Measurements from ENCODE around the gene PCBP2. TPM values are rescaled to one million over a fixed set of nuclear protein-coding genes. Genes with fewer than 3 reads are reported as not detected.

PCBP2 gene
- total and polyA plus RNA-seq, 12 donors: 255 to 1,158 (median 546) TPM

DNA sequence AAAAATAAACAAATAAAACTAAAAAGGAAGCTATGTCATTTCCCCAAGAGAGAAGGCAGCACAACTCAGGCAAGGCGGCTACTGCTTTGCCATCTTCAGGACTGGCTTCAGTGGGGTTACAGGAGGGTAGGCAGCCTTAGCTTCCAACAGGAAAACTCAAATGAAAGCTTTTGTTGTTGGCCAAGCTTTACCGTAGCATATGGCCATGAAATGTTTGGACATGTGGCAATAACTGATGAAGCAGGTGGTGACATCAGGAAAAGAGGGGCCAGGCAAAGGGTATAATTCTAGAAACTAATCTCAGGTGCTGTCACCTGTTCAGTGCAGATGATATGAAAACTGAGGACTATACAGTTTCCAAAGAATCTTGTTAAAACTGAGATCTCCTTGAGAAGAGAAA lies 78.2 kb downstream of the PCBP2 start:
- 77 to 88% (median 82%) methylated on average over 2 of the region's 2 CpGs for WGBS, 4 donors
- peak in 1 of 7 donors; percentile 11 for DNase-seq
- H3K27me3 ChIP-seq: no peaks in the 10 kb centered on the region
- TF ChIP-seq POLR2A (IDR thresholded peaks at IDR 0.05) (no peak), CTCF (IDR thresholded peaks at IDR 0.05) (no peak)
- H3K4me3 ChIP-seq: no peak overlapping the region
- no peaks in the 10 kb centered on the region for H3K4me1 ChIP-seq (replicated peaks in 1 of 2)
- H3K9me3 ChIP-seq (replicated peaks in 1 of 3): no peaks in the 10 kb centered on the region
- peaks cover 0 to 79% of the 10 kb centered on the region in 2 donors for H3K36me3 ChIP-seq (replicated peaks in 1 of 2)
- no peak overlapping the region for H3K27ac ChIP-seq
- intact Hi-C loops (cut with DNase I): no loop called here

Small RNA genes lying within 50 kb of the gene (small RNA-seq; reads per million reads assigned to genes)
- gene AC023509.3: 0 reads per million in 2 donors

Other genes with a start within 250 kb of the PCBP2 start
- 1 to 10 TPM in 8 of 9 donors, under 1 TPM in 1; 0.33 to 7.4 (median 4.0) TPM for gene ITGB7, start 244.9 kb upstream of the PCBP2 start, total RNA-seq
- gene ITGB7, start 244.9 kb upstream of the PCBP2 start, polyA plus RNA-seq: 1 to 10 TPM in 2 of 3 donors, under 1 TPM in 1; 0.95 to 4.0 (median 3.5) TPM
- gene RARG, start 219.9 kb upstream of the PCBP2 start, total RNA-seq: 10 to 100 TPM in 8 of 9 donors, 1 to 10 TPM in 1; 3.8 to 36.4 (median 23.9) TPM
- 10 to 100 TPM in 2 of 3 donors, 1 to 10 TPM in 1; 9.2 to 36.2 (median 25.8) TPM for gene RARG, start 219.9 kb upstream of the PCBP2 start, polyA plus RNA-seq
- 1 to 10 TPM in 6 of 9 donors, under 1 TPM in 3; 0.69 to 4.2 (median 1.4) TPM for gene ESPL1, start 183.8 kb upstream of the PCBP2 start, total RNA-seq
- under 1 TPM; 0.56 to 0.81 (median 0.79) TPM for gene ESPL1, start 183.8 kb upstream of the PCBP2 start, polyA plus RNA-seq
- gene PFDN5, start 156.6 kb upstream of the PCBP2 start, total RNA-seq: 100 to 1,000 TPM; 501 to 976 (median 694) TPM
- 1,000 to 10,000 TPM in 2 of 3 donors, 100 to 1,000 TPM in 1; 840 to 2,052 (median 2,012) TPM for gene PFDN5, start 156.6 kb upstream of the PCBP2 start, polyA plus RNA-seq
- gene MYG1, start 152.4 kb upstream of the PCBP2 start, total RNA-seq: 10 to 100 TPM; 56.8 to 94.9 (median 70.2) TPM
- 100 to 1,000 TPM in 2 of 3 donors, 10 to 100 TPM in 1; 45.9 to 240 (median 220) TPM for gene MYG1, start 152.4 kb upstream of the PCBP2 start, polyA plus RNA-seq
- gene AAAS, start 130.5 kb upstream of the PCBP2 start, total RNA-seq: 100 to 1,000 TPM in 2 of 9 donors, 10 to 100 TPM in 7; 50.1 to 108 (median 74.1) TPM
- gene AAAS, start 130.5 kb upstream of the PCBP2 start, polyA plus RNA-seq: 100 to 1,000 TPM in 2 of 3 donors, 10 to 100 TPM in 1; 59.2 to 210 (median 172) TPM
- gene SP7, start 115.7 kb upstream of the PCBP2 start, total RNA-seq: not detected
- under 1 TPM in 1 of 3 donors, not detected in 2; 0.03 TPM for gene SP7, start 115.7 kb upstream of the PCBP2 start, polyA plus RNA-seq
- gene SP1, start 71.9 kb upstream of the PCBP2 start, total RNA-seq: 10 to 100 TPM; 34.9 to 90.0 (median 56.3) TPM
- 10 to 100 TPM; 16.3 to 48.8 (median 18.3) TPM for gene SP1, start 71.9 kb upstream of the PCBP2 start, polyA plus RNA-seq
- gene AMHR2, start 28.2 kb upstream of the PCBP2 start, total RNA-seq: 100 to 1,000 TPM in 2 of 9 donors, 10 to 100 TPM in 7; 26.7 to 106 (median 79.8) TPM
- 10 to 100 TPM; 19.8 to 41.2 (median 26.6) TPM for gene AMHR2, start 28.2 kb upstream of the PCBP2 start, polyA plus RNA-seq
- gene PRR13, start 10.4 kb upstream of the PCBP2 start, total RNA-seq: 100 to 1,000 TPM in 7 of 9 donors, 10 to 100 TPM in 2; 68.2 to 233 (median 128) TPM
- gene PRR13, start 10.4 kb upstream of the PCBP2 start, polyA plus RNA-seq: 100 to 1,000 TPM; 127 to 407 (median 130) TPM
- gene MAP3K12, start 47.4 kb downstream of the PCBP2 start, total RNA-seq: 10 to 100 TPM in 7 of 9 donors, 1 to 10 TPM in 2; 7.5 to 25.4 (median 14.3) TPM
- 10 to 100 TPM in 2 of 3 donors, 1 to 10 TPM in 1; 6.9 to 85.1 (median 69.8) TPM for gene MAP3K12, start 47.4 kb downstream of the PCBP2 start, polyA plus RNA-seq
- gene TARBP2, start 49.2 kb downstream of the PCBP2 start, total RNA-seq: 10 to 100 TPM; 22.6 to 55.2 (median 31.4) TPM
- 10 to 100 TPM; 14.9 to 72.9 (median 51.7) TPM for gene TARBP2, start 49.2 kb downstream of the PCBP2 start, polyA plus RNA-seq
- gene NPFF, start 55.4 kb downstream of the PCBP2 start, total RNA-seq: under 1 TPM in 1 of 9 donors, not detected in 8; 0.78 TPM
- gene NPFF, start 55.4 kb downstream of the PCBP2 start, polyA plus RNA-seq: under 1 TPM in 1 of 3 donors, not detected in 2; 0.27 TPM
- gene ATF7, start 174.3 kb downstream of the PCBP2 start, total RNA-seq: 10 to 100 TPM; 12.1 to 41.7 (median 27.6) TPM
- gene ATF7, start 174.3 kb downstream of the PCBP2 start, polyA plus RNA-seq: 10 to 100 TPM; 13.0 to 31.9 (median 13.5) TPM
- 100 to 1,000 TPM; 351 to 546 (median 459) TPM for gene ATP5MC2, start 224.0 kb downstream of the PCBP2 start, total RNA-seq
- gene ATP5MC2, start 224.0 kb downstream of the PCBP2 start, polyA plus RNA-seq: 100 to 1,000 TPM; 328 to 658 (median 587) TPM

Measured in adrenal gland (tissue), 12 donors.